HEK293 (cell line): ENCODE data around the gene COX6A1.

Source experiments
- CTCF ChIA-PET: fragments of 350-600 bp; formaldehyde crosslinking; extraction: SDS; loops from one replicate; lab custom pipeline; 2021; ENCODE audit warnings: antibody characterized with exemption; lab: Yijun Ruan, JAX
- POLR2A ChIA-PET: fragments of 300-600 bp; formaldehyde crosslinking; extraction: SDS; loops from one replicate; lab custom pipeline; 2020; ENCODE audit warnings: antibody characterized with exemption, inconsistent platforms; lab: Yijun Ruan, JAX
- H3K27ac ChIP-seq: fragments of 200-500 bp; sonication (Bioruptor generic); 2 replicates; pipeline ENCODE4 v1.5.1; 2014; ENCODE audit warnings: low read depth, low read length, control low read depth, inconsistent platforms; ENCODE audit errors: extremely low read depth
- H3K36me3 ChIP-seq, 2 experiments: fragments of 200-500 bp in 1 of 2; sonication (Bioruptor generic) in 1 of 2; 1 replicate in 1 of 2; 2 replicates in 1 of 2; pipeline ENCODE4 v1.5.1; 2014 to 2017; ENCODE audit warnings: inconsistent platforms in 2 of 2, low read length in 2 of 2; ENCODE audit not compliant: control insufficient read depth in 2 of 2, insufficient read depth in 1 of 2
- H3K4me1 ChIP-seq: fragments of 200-500 bp; sonication (Bioruptor generic); 2 replicates; pipeline ENCODE4 v1.5.1; 2014; ENCODE audit warnings: mild to moderate bottlenecking, low read length, inconsistent platforms; ENCODE audit not compliant: control insufficient read depth, insufficient read depth
- H3K4me3 ChIP-seq: 2 replicates; pipeline ENCODE4 v1.5.1; 2011; ENCODE audit warnings: low read depth, mild to moderate bottlenecking, control low read depth, low read length, moderate library complexity
- H3K9me3 ChIP-seq: fragments of 200-500 bp; sonication (Bioruptor generic); 2 replicates; pipeline ENCODE4 v1.5.1; 2014; ENCODE audit warnings: low read depth, low read length, inconsistent platforms; ENCODE audit not compliant: control insufficient read depth, insufficient read depth
- FEZF1 ChIP-seq: fragments of 450-650 bp; formaldehyde crosslinking; IDR thresholded peaks from 2 replicates; pipeline ENCODE4 v1.5.1; 2016; ENCODE audit warnings: missing biosample characterization, missing genetic modification characterization
- GLIS1 ChIP-seq: fragments of 450-650 bp; formaldehyde crosslinking; IDR thresholded peaks from 2 replicates; pipeline ENCODE4 v1.5.1; 2016; ENCODE audit warnings: missing biosample characterization, missing genetic modification characterization
- GLIS2 ChIP-seq: fragments of 450-650 bp; formaldehyde crosslinking; IDR thresholded peaks from 2 replicates; pipeline ENCODE4 v1.5.1; 2016; ENCODE audit warnings: missing biosample characterization, missing genetic modification characterization
- HOXA7 ChIP-seq: sonication (generic); formaldehyde crosslinking; IDR thresholded peaks from 2 replicates; pipeline ENCODE4 v1.8.1; 2022; ENCODE audit warnings: missing genetic modification reagents, borderline replicate concordance
- SP3 ChIP-seq: fragments of 450-650 bp; formaldehyde crosslinking; IDR thresholded peaks from 2 replicates; pipeline ENCODE4 v1.5.1; 2016; ENCODE audit warnings: missing biosample characterization, missing genetic modification characterization
- SP7 ChIP-seq: fragments of 450-650 bp; formaldehyde crosslinking; IDR thresholded peaks from 2 replicates; pipeline ENCODE4 v1.5.1; 2016; ENCODE audit warnings: missing biosample characterization, missing genetic modification characterization
- WT1 ChIP-seq: fragments of 450-650 bp; formaldehyde crosslinking; IDR thresholded peaks from 2 replicates; pipeline ENCODE4 v1.5.1; 2016; ENCODE audit warnings: missing biosample characterization, missing genetic modification characterization
- ZBTB17 ChIP-seq: fragments of 450-650 bp; formaldehyde crosslinking; IDR thresholded peaks from 2 replicates; pipeline ENCODE4 v1.5.1; 2016; ENCODE audit warnings: missing biosample characterization, missing genetic modification characterization
- ZBTB20 ChIP-seq: fragments of 450-650 bp; formaldehyde crosslinking; IDR thresholded peaks from 2 replicates; pipeline ENCODE4 v1.5.1; 2016; ENCODE audit warnings: missing biosample characterization, missing genetic modification characterization
- ZIC2 ChIP-seq: fragments of 450-650 bp; formaldehyde crosslinking; IDR thresholded peaks from 2 replicates; pipeline ENCODE4 v1.5.1; 2016; ENCODE audit warnings: missing biosample characterization, missing genetic modification characterization
- ZNF138 ChIP-seq: fragments of 450-650 bp; formaldehyde crosslinking; IDR thresholded peaks from 2 replicates; pipeline ENCODE4 v1.5.1; 2016; ENCODE audit warnings: missing biosample characterization, missing genetic modification characterization, borderline replicate concordance
- ZNF184 ChIP-seq: fragments of 450-650 bp; IDR thresholded peaks from 2 replicates; pipeline ENCODE4 v1.5.1; 2018; ENCODE audit warnings: missing biosample characterization, mild to moderate bottlenecking, missing genetic modification characterization
- ZNF311 ChIP-seq: fragments of 450-650 bp; formaldehyde crosslinking; IDR thresholded peaks from 2 replicates; pipeline ENCODE4 v1.5.1; 2017; ENCODE audit warnings: missing biosample characterization, missing genetic modification characterization, borderline replicate concordance
- ZNF350 ChIP-seq: fragments of 450-650 bp; formaldehyde crosslinking; IDR thresholded peaks from 2 replicates; pipeline ENCODE4 v1.5.0; 2017; ENCODE audit warnings: missing biosample characterization, mild to moderate bottlenecking, missing genetic modification characterization
- ZNF423 ChIP-seq: fragments of 450-650 bp; formaldehyde crosslinking; IDR thresholded peaks from 2 replicates; pipeline ENCODE4 v1.5.1; 2016; ENCODE audit warnings: missing biosample characterization, missing genetic modification characterization
- ZNF529 ChIP-seq: fragments of 450-650 bp; formaldehyde crosslinking; IDR thresholded peaks from 2 replicates; pipeline ENCODE4 v1.5.1; 2017; ENCODE audit warnings: missing genetic modification characterization, missing biosample characterization; ENCODE audit not compliant: insufficient replicate concordance
- ZNF660 ChIP-seq: fragments of 450-650 bp; IDR thresholded peaks from 2 replicates; pipeline ENCODE4 v1.5.1; 2018; ENCODE audit warnings: missing biosample characterization, mild to moderate bottlenecking, missing genetic modification characterization
- ZSCAN23 ChIP-seq: fragments of 450-650 bp; formaldehyde crosslinking; IDR thresholded peaks from 2 replicates; pipeline ENCODE4 v1.5.1; 2016; ENCODE audit warnings: missing biosample characterization, missing genetic modification characterization
- TF ChIP-seq, protein P1 (sequence below): fragments of 450-650 bp; formaldehyde crosslinking; IDR thresholded peaks from 2 replicates; pipeline ENCODE4 v1.5.1; 2016; ENCODE audit warnings: missing biosample characterization, missing genetic modification characterization
- TF ChIP-seq, protein P2 (sequence below): fragments of 450-650 bp; formaldehyde crosslinking; IDR thresholded peaks from 2 replicates; pipeline ENCODE4 v1.5.1; 2016; ENCODE audit warnings: missing biosample characterization, missing genetic modification characterization
- TF ChIP-seq, protein P3 (sequence below): fragments of 450-650 bp; formaldehyde crosslinking; IDR thresholded peaks from 2 replicates; pipeline ENCODE4 v1.5.1; 2016; ENCODE audit warnings: missing biosample characterization, missing genetic modification characterization
- TF ChIP-seq, protein P4 (sequence below): fragments of 450-650 bp; formaldehyde crosslinking; IDR thresholded peaks from 2 replicates; pipeline ENCODE4 v1.5.1; 2017; ENCODE audit warnings: missing biosample characterization, missing genetic modification characterization
- TF ChIP-seq, protein P5 (sequence below): fragments of 450-650 bp; formaldehyde crosslinking; IDR thresholded peaks from 2 replicates; pipeline ENCODE4 v1.5.1; 2016; ENCODE audit warnings: missing biosample characterization, missing genetic modification characterization, borderline replicate concordance

The COX6A1 gene

DNA sequence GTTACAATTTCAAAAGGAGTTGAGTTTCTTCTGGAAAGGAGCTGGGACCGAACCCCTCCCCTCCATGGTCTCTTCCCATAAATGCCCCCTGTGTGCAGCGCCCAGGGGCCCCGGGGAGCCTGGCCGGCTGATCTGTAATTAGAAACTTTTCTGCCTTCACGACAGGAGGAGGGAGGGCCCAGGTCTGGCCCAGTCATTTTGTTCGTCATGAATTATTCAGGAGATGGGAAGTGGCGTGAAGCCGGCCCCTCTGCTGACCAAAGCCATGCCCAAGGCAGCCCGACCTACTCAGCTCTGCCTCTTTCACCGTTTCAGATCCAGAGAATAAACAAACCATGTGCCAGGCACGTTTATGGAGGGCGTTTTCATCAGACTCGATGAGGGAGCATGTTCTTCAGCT lies 35.7 kb upstream of the COX6A1 start:
- no peaks in the 10 kb centered on the region for H3K9me3 ChIP-seq
- ChIA-PET CTCF (interaction anchor here (0.7 kb wide), 1 partner anchor 33 kb away, joined by 3 read pairs; no protein-coding TSS in a partner anchor), POLR2A (interaction anchor here (0.6 kb wide), 1 partner anchor 29 kb away, joined by 6 read pairs; no protein-coding TSS in a partner anchor)
- H3K4me3 ChIP-seq = no peak overlapping the region
- no peak for TF ChIP-seq GLIS1 (tag by site-specific recombination)
- TF ChIP-seq WT1 (tag by site-specific recombination) = no peak
- no peak for TF ChIP-seq HOXA7
- no peak for TF ChIP-seq ZNF350
- peak; percentile 77 for TF ChIP-seq ZNF423 (tag by site-specific recombination)
- TF ChIP-seq, protein P1, sequence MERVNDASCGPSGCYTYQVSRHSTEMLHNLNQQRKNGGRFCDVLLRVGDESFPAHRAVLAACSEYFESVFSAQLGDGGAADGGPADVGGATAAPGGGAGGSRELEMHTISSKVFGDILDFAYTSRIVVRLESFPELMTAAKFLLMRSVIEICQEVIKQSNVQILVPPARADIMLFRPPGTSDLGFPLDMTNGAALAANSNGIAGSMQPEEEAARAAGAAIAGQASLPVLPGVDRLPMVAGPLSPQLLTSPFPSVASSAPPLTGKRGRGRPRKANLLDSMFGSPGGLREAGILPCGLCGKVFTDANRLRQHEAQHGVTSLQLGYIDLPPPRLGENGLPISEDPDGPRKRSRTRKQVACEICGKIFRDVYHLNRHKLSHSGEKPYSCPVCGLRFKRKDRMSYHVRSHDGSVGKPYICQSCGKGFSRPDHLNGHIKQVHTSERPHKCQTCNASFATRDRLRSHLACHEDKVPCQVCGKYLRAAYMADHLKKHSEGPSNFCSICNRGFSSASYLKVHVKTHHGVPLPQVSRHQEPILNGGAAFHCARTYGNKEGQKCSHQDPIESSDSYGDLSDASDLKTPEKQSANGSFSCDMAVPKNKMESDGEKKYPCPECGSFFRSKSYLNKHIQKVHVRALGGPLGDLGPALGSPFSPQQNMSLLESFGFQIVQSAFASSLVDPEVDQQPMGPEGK (tag by site-specific recombination) = 0 out of 2 replicates have a peak, but pooled peaks have one; percentile 27
- no peak for TF ChIP-seq FEZF1 (tag by site-specific recombination)
- peak; percentile 44; the same call in 1 of the 2 replicates for TF ChIP-seq ZIC2
- TF ChIP-seq SP3 (tag by site-specific recombination) = no peak
- TF ChIP-seq, protein P2, sequence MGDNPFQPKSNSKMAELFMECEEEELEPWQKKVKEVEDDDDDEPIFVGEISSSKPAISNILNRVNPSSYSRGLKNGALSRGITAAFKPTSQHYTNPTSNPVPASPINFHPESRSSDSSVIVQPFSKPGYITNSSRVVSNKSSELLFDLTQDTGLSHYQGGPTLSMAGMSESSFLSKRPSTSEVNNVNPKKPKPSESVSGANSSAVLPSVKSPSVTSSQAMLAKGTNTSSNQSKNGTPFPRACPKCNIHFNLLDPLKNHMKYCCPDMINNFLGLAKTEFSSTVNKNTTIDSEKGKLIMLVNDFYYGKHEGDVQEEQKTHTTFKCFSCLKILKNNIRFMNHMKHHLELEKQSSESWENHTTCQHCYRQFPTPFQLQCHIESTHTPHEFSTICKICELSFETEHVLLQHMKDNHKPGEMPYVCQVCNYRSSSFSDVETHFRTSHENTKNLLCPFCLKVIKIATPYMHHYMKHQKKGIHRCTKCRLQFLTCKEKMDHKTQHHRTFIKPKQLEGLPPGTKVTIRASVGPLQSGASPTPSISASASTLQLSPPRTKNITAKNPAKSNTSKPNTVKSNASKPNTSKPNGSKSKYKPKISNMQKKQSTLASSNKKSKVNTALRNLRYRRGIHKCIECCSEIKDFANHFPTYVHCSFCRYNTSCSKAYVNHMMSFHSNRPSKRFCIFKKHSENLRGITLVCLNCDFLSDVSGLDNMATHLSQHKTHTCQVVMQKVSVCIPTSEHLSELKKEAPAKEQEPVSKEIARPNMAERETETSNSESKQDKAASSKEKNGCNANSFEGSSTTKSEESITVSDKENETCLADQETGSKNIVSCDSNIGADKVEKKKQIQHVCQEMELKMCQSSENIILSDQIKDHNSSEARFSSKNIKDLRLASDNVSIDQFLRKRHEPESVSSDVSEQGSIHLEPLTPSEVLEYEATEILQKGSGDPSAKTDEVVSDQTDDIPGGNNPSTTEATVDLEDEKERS = no peak
- TF ChIP-seq ZBTB20 = peak; percentile 55
- TF ChIP-seq ZNF529 (tag by site-specific recombination) = no peak
- no peak for TF ChIP-seq ZSCAN23 (tag by site-specific recombination)
- no peak for TF ChIP-seq ZNF311 (tag by site-specific recombination)
- no peak for TF ChIP-seq ZNF184 (tag by site-specific recombination)
- no peak for TF ChIP-seq GLIS2
- TF ChIP-seq SP7 = 0 out of 2 replicates have a peak, but pooled peaks have one; percentile 21
- TF ChIP-seq ZBTB17 = 0 out of 2 replicates have a peak, but pooled peaks have one; percentile 14
- peak overlapping the region; percentile 25; the same call in 1 of the 2 replicates for H3K27ac ChIP-seq
- H3K4me1 ChIP-seq = peaks cover 3% of the 10 kb centered on the region; the same call in 1 of the 2 replicates
- H3K36me3 ChIP-seq = no peaks in the 10 kb centered on the region

DNA sequence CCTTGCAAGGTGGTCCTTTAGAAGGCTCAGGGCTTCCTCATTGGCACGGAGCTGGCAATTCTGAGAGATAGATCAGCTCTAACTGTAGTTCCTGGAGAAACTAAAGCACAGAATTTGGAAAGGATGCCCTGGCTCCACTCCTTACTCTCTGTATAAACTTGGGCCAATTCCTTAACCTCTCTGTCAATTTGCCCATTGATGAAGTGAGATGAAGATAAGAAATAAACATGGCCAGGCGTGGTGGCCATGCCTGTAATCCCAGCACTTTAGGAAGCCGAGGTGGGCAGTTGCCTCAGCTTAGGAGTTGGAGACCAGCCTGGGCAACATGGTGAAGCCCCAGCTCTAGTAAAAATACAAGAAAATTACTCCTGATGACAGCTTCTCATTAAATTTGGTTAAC lies 34.0 kb upstream of the COX6A1 start:
- no peak overlapping the region for H3K4me3 ChIP-seq
- ChIA-PET CTCF (interaction anchor here (1.3 kb wide), 1 partner anchor 9 kb away, joined by 5 read pairs; no protein-coding TSS in a partner anchor), POLR2A (no interaction called here)
- H3K4me1 ChIP-seq = peaks cover 3% of the 10 kb centered on the region; the same call in 1 of the 2 replicates
- H3K36me3 ChIP-seq = no peaks in the 10 kb centered on the region
- no peak overlapping the region for H3K27ac ChIP-seq
- no peaks in the 10 kb centered on the region for H3K9me3 ChIP-seq
- TF ChIP-seq, protein P3, sequence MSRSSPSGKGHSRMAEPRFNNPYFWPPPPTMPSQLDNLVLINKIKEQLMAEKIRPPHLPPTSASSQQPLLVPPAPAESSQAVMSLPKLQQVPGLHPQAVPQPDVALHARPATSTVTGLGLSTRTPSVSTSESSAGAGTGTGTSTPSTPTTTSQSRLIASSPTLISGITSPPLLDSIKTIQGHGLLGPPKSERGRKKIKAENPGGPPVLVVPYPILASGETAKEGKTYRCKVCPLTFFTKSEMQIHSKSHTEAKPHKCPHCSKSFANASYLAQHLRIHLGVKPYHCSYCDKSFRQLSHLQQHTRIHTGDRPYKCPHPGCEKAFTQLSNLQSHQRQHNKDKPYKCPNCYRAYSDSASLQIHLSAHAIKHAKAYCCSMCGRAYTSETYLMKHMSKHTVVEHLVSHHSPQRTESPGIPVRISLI (tag by site-specific recombination) = no peak
- TF ChIP-seq ZNF660 (tag by site-specific recombination) = no peak
- TF ChIP-seq, protein P4, sequence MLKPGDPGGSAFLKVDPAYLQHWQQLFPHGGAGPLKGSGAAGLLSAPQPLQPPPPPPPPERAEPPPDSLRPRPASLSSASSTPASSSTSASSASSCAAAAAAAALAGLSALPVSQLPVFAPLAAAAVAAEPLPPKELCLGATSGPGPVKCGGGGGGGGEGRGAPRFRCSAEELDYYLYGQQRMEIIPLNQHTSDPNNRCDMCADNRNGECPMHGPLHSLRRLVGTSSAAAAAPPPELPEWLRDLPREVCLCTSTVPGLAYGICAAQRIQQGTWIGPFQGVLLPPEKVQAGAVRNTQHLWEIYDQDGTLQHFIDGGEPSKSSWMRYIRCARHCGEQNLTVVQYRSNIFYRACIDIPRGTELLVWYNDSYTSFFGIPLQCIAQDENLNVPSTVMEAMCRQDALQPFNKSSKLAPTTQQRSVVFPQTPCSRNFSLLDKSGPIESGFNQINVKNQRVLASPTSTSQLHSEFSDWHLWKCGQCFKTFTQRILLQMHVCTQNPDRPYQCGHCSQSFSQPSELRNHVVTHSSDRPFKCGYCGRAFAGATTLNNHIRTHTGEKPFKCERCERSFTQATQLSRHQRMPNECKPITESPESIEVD (tag by site-specific recombination) = no peak
- TF ChIP-seq, protein P5, sequence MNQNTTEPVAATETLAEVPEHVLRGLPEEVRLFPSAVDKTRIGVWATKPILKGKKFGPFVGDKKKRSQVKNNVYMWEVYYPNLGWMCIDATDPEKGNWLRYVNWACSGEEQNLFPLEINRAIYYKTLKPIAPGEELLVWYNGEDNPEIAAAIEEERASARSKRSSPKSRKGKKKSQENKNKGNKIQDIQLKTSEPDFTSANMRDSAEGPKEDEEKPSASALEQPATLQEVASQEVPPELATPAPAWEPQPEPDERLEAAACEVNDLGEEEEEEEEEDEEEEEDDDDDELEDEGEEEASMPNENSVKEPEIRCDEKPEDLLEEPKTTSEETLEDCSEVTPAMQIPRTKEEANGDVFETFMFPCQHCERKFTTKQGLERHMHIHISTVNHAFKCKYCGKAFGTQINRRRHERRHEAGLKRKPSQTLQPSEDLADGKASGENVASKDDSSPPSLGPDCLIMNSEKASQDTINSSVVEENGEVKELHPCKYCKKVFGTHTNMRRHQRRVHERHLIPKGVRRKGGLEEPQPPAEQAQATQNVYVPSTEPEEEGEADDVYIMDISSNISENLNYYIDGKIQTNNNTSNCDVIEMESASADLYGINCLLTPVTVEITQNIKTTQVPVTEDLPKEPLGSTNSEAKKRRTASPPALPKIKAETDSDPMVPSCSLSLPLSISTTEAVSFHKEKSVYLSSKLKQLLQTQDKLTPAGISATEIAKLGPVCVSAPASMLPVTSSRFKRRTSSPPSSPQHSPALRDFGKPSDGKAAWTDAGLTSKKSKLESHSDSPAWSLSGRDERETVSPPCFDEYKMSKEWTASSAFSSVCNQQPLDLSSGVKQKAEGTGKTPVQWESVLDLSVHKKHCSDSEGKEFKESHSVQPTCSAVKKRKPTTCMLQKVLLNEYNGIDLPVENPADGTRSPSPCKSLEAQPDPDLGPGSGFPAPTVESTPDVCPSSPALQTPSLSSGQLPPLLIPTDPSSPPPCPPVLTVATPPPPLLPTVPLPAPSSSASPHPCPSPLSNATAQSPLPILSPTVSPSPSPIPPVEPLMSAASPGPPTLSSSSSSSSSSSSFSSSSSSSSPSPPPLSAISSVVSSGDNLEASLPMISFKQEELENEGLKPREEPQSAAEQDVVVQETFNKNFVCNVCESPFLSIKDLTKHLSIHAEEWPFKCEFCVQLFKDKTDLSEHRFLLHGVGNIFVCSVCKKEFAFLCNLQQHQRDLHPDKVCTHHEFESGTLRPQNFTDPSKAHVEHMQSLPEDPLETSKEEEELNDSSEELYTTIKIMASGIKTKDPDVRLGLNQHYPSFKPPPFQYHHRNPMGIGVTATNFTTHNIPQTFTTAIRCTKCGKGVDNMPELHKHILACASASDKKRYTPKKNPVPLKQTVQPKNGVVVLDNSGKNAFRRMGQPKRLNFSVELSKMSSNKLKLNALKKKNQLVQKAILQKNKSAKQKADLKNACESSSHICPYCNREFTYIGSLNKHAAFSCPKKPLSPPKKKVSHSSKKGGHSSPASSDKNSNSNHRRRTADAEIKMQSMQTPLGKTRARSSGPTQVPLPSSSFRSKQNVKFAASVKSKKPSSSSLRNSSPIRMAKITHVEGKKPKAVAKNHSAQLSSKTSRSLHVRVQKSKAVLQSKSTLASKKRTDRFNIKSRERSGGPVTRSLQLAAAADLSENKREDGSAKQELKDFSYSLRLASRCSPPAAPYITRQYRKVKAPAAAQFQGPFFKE (tag by site-specific recombination) = no peak
- no peak for TF ChIP-seq ZNF138 (tag by site-specific recombination)
